ENCODE results near the gene RNF26. TPM values are rescaled to one million over a fixed set of nuclear protein-coding genes. Genes with fewer than 3 reads are reported as not detected.

The RNF26 gene
- total and polyA plus RNA-seq, 3 donors from 2014 or later: 28.2 to 37.1 (median 31.0) TPM

- Histone ChIP-seq H3K27ac (peak overlapping the region; percentile 68 to 71), H3K36me3 (ENCODE audit: low read depth, missing control alignments) (no peaks in the 10 kb centered on the region), H3K4me3 (peak overlapping the region; percentile 49 to 58), H3K4me1 (peaks cover 67% of the 10 kb centered on the region), H3K27me3 (no peaks in the 10 kb centered on the region), H3K9me3 (no peaks in the 10 kb centered on the region)
- TF ChIP-seq POLR2A (IDR thresholded peaks at IDR 0.05) (peak; percentile 11), CTCF (IDR thresholded peaks at IDR 0.05) (no peak)
- WGBS, 2 donors: 5% methylated on average over 62 of the region's 88 CpGs; no CpG with 5 or more reads in 1 of the 2 donors
- intact Hi-C loops (cut with DNase I; ENCODE audit: low total_unique reads): no loop called here
- DNase-seq: peak; percentile 71
These were observed 29.7 kb downstream of the RNF26 start for GRCh38 chr11:119363851-119364590.

- intact Hi-C loops (cut with DNase I; ENCODE audit: low total_unique reads): no loop called here
- 27 to 36% methylated on average over 6 of the region's 6 CpGs for WGBS, 2 donors
- H3K9me3 ChIP-seq: no peaks in the 10 kb centered on the region
- H3K4me3 ChIP-seq: peak overlapping the region in 1 of 2 donors; percentile 58
- DNase-seq: no peak
- H3K4me1 ChIP-seq: peaks cover 75% of the 10 kb centered on the region
- no peak for TF ChIP-seq POLR2A (IDR thresholded peaks at IDR 0.05)
- no peak for TF ChIP-seq CTCF (IDR thresholded peaks at IDR 0.05)
- H3K27me3 ChIP-seq: no peaks in the 10 kb centered on the region
- H3K27ac ChIP-seq: peak overlapping the region in 1 of 2 donors; percentile 71
- no peaks in the 10 kb centered on the region for H3K36me3 ChIP-seq (ENCODE audit: low read depth, missing control alignments)
These were observed 30.8 kb downstream of the RNF26 start for GRCh38 chr11:119365071-119365591.

- no peaks in the 10 kb centered on the region for H3K9me3 ChIP-seq
- H3K27me3 ChIP-seq: no peaks in the 10 kb centered on the region
- no peak for DNase-seq
- H3K4me1 ChIP-seq: peaks cover 79% of the 10 kb centered on the region
- no peak overlapping the region for H3K4me3 ChIP-seq
- peak overlapping the region in 1 of 2 donors; percentile 33 for H3K27ac ChIP-seq
- no peaks in the 10 kb centered on the region for H3K36me3 ChIP-seq (ENCODE audit: low read depth, missing control alignments)
- WGBS, 2 donors: 61 to 72% methylated on average over 7 to 11 of the region's 11 CpGs
- TF ChIP-seq CTCF (IDR thresholded peaks at IDR 0.05) (no peak), POLR2A (IDR thresholded peaks at IDR 0.05) (no peak)
- intact Hi-C loops (cut with DNase I; ENCODE audit: low total_unique reads): no loop called here
These were observed 32.6 kb downstream of the RNF26 start for GRCh38 chr11:119366690-119367620.

- no peaks in the 10 kb centered on the region for H3K9me3 ChIP-seq
- no peak overlapping the region for H3K4me3 ChIP-seq
- no peaks in the 10 kb centered on the region for H3K36me3 ChIP-seq (ENCODE audit: low read depth, missing control alignments)
- intact Hi-C loops (cut with DNase I; ENCODE audit: low total_unique reads): no loop called here
- peaks cover 71% of the 10 kb centered on the region for H3K4me1 ChIP-seq
- 54 to 83% methylated on average over 8 to 9 of the region's 9 CpGs for WGBS, 2 donors
- H3K27me3 ChIP-seq: no peaks in the 10 kb centered on the region
- H3K27ac ChIP-seq: peak overlapping the region; percentile 17 to 33
- no peak for DNase-seq
- TF ChIP-seq CTCF (IDR thresholded peaks at IDR 0.05): no peak
- TF ChIP-seq POLR2A (IDR thresholded peaks at IDR 0.05): no peak
These were observed 33.4 kb downstream of the RNF26 start for GRCh38 chr11:119367661-119368120.
